AG04450 (cell line): ENCODE data around the gene MBNL1. TPM values are rescaled to one million over a fixed set of nuclear protein-coding genes. Genes with fewer than 3 reads are reported as not detected.

Source experiments
- CTCF ChIA-PET: fragments of 300-600, 350-600 bp; formaldehyde crosslinking; extraction: SDS; loops from one replicate; lab custom pipeline; 2022; ENCODE audit warnings: antibody characterized with exemption, inconsistent platforms; lab: Charles Lee
- POLR2A ChIA-PET: fragments of 350-600 bp; formaldehyde crosslinking; extraction: SDS; loops from one replicate; lab custom pipeline; 2021; ENCODE audit warnings: antibody characterized with exemption, inconsistent platforms; lab: Yijun Ruan, JAX
- DNase-seq: peaks from one replicate; pipeline ENCODE4 v3.0.0-alpha.2; 2011; ENCODE audit warnings: low read depth, low spot score
- H3K27ac ChIP-seq: one replicate; pipeline ENCODE4 v1.5.1; 2012; ENCODE audit warnings: low read depth, low read length, control low read depth
- H3K27me3 ChIP-seq: one replicate; pipeline ENCODE4 v1.6.0; 2012; ENCODE audit warnings: low read length; ENCODE audit not compliant: control insufficient read depth, insufficient read depth
- H3K4me3 ChIP-seq: 2 replicates; pipeline ENCODE4 v1.5.1; 2011; ENCODE audit warnings: mild to moderate bottlenecking, low read depth, low read length, control low read depth
- H3K9me3 ChIP-seq: 2 replicates; pipeline ENCODE4 v1.5.1; 2012; ENCODE audit warnings: low read length; ENCODE audit not compliant: control insufficient read depth, insufficient read depth
- CTCF ChIP-seq: IDR thresholded peaks from 2 replicates; pipeline ENCODE4 v1.5.1; 2011; ENCODE audit warnings: low read depth, low read length, control low read depth, inconsistent platforms
- polyA plus RNA-seq: library from polyadenylated mRNA; depleted of rRNA; stranded (reverse); fragments of >200 nt; gene quantifications from 2 replicates; pipeline ENCODE4 v1.2.3, GENCODE V29; 2011

Gene MBNL1
- polyA plus RNA-seq, 1 experiment = 92.1 TPM

GRCh38 chr3:152359385-152360248, 90.9 kb downstream of the MBNL1 start:
- H3K4me3 ChIP-seq = no peak overlapping the region
- POLR2A ChIA-PET = no interaction called here
- no peaks in the 10 kb centered on the region for H3K9me3 ChIP-seq
- no peak for TF ChIP-seq CTCF
- no peak for DNase-seq
- no peak overlapping the region for H3K27ac ChIP-seq
- H3K27me3 ChIP-seq = no peaks in the 10 kb centered on the region
- CTCF ChIA-PET = interaction anchor here (0.7 kb wide), 1 partner anchor 30 kb away, joined by 5 read pairs; no protein-coding TSS in a partner anchor

- POLR2A ChIA-PET = no interaction called here
- Histone ChIP-seq H3K4me3 (no peak overlapping the region), H3K9me3 (no peaks in the 10 kb centered on the region), H3K27me3 (no peaks in the 10 kb centered on the region), H3K27ac (no peak overlapping the region)
- no peak for TF ChIP-seq CTCF
- DNase-seq = no peak
- CTCF ChIA-PET = interaction anchor here (0.7 kb wide), 1 partner anchor 31 kb away, joined by 5 read pairs; no protein-coding TSS in a partner anchor
These were observed 91.6 kb downstream of the MBNL1 start for GRCh38 chr3:152360302-152360701.

- no peaks in the 10 kb centered on the region for H3K9me3 ChIP-seq
- POLR2A ChIA-PET = no interaction called here
- H3K27me3 ChIP-seq = no peaks in the 10 kb centered on the region
- CTCF ChIA-PET = no interaction called here
- H3K4me3 ChIP-seq = no peak overlapping the region
- H3K27ac ChIP-seq = no peak overlapping the region
- no peak for TF ChIP-seq CTCF
- DNase-seq = no peak
These were observed 92.2 kb downstream of the MBNL1 start for GRCh38 chr3:152360966-152361365.

- ChIA-PET CTCF (interaction anchor here (1.0 to 1.5 kb wide), 2 partner anchors 10 to 82 kb away, joined by 3 to 4 read pairs; no protein-coding TSS in a partner anchor), POLR2A (no interaction called here)
- H3K4me3 ChIP-seq = no peak overlapping the region
- no peak for TF ChIP-seq CTCF
- H3K27ac ChIP-seq = no peak overlapping the region
- no peaks in the 10 kb centered on the region for H3K9me3 ChIP-seq
- H3K27me3 ChIP-seq = no peaks in the 10 kb centered on the region
- DNase-seq = no peak
These were observed 93.4 kb downstream of the MBNL1 start for GRCh38 chr3:152362086-152362485.

GRCh38 chr3:152364237-152364636, 95.5 kb downstream of the MBNL1 start:
- H3K9me3 ChIP-seq = no peaks in the 10 kb centered on the region
- ChIA-PET POLR2A (no interaction called here), CTCF (no interaction called here)
- H3K4me3 ChIP-seq = no peak overlapping the region
- TF ChIP-seq CTCF = no peak
- no peak for DNase-seq
- no peaks in the 10 kb centered on the region for H3K27me3 ChIP-seq
- no peak overlapping the region for H3K27ac ChIP-seq
